NB4 (cell line): ENCODE measurements around the gene C19orf73.

Source experiments
- MYC ChIP-seq: IDR thresholded peaks from 2 replicates; pipeline ENCODE4 v1.6.1; 2011; ENCODE audit warnings: low read depth, low read length
- POLR2A ChIP-seq: IDR thresholded peaks from 2 replicates; pipeline ENCODE4 v1.6.1; 2011; ENCODE audit warnings: mild to moderate bottlenecking; ENCODE audit not compliant: insufficient read length; ENCODE audit errors: extremely low read depth
- TF ChIP-seq, protein P1 (sequence below): IDR thresholded peaks from one replicate; pipeline ENCODE4 v1.5.1; 2012; ENCODE audit warnings: low read depth, low read length

DNA sequence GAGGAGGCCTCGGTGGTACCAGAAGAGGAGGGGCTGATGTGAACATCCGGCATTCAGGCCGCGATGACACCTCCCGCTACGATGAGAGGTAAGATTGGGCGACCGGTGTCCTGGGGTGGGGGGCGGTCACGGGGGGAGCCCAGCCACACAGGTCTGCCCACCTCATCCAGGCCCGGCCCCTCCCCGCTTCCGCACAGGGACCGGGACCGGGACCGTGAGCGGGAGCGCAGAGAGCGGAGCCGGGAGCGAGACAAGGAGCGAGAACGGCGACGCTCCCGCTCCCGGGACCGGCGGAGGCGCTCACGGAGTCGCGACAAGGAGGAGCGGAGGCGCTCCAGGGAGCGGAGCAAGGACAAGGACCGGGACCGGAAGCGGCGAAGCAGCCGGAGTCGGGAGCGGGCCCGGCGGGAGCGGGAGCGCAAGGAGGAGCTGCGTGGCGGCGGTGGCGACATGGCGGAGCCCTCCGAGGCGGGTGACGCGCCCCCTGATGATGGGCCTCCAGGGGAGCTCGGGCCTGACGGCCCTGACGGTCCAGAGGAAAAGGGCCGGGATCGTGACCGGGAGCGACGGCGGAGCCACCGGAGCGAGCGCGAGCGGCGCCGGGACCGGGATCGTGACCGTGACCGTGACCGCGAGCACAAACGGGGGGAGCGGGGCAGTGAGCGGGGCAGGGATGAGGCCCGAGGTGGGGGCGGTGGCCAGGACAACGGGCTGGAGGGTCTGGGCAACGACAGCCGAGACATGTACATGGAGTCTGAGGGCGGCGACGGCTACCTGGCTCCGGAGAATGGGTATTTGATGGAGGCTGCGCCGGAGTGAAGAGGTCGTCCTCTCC lies 11.1 kb downstream of the C19orf73 start:
- TF ChIP-seq, protein P1, sequence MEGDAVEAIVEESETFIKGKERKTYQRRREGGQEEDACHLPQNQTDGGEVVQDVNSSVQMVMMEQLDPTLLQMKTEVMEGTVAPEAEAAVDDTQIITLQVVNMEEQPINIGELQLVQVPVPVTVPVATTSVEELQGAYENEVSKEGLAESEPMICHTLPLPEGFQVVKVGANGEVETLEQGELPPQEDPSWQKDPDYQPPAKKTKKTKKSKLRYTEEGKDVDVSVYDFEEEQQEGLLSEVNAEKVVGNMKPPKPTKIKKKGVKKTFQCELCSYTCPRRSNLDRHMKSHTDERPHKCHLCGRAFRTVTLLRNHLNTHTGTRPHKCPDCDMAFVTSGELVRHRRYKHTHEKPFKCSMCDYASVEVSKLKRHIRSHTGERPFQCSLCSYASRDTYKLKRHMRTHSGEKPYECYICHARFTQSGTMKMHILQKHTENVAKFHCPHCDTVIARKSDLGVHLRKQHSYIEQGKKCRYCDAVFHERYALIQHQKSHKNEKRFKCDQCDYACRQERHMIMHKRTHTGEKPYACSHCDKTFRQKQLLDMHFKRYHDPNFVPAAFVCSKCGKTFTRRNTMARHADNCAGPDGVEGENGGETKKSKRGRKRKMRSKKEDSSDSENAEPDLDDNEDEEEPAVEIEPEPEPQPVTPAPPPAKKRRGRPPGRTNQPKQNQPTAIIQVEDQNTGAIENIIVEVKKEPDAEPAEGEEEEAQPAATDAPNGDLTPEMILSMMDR, result no peak
- TF ChIP-seq POLR2A, result no peak
- no peak for TF ChIP-seq MYC
